Neural cell (in vitro differentiated cells): ENCODE data around the gene GATA2.

Source experiments
- CTCF ChIP-seq: fragments of 450-650 bp; IDR thresholded peaks from 2 replicates; pipeline ENCODE4 v1.5.1; 2014; ENCODE audit warnings: antibody characterized with exemption, mild to moderate bottlenecking, moderate library complexity; ENCODE audit not compliant: poor library complexity, severe bottlenecking
- EZH2 ChIP-seq: fragments of 200-600, 300-800 bp; shearing (Covaris generic), sonication (generic); IDR thresholded peaks from 2 replicates; pipeline ENCODE4 v1.6.1; 2014; ENCODE audit warnings: antibody characterized with exemption, low read length, borderline replicate concordance, mild to moderate bottlenecking; ENCODE audit not compliant: insufficient read depth, poor library complexity, severe bottlenecking
- POLR2AphosphoS5 ChIP-seq: IDR thresholded peaks from 2 replicates; pipeline ENCODE4 v1.6.1; 2012
- SMC3 ChIP-seq: fragments of 450-650 bp; conservative IDR thresholded peaks from 2 replicates; pipeline ENCODE4 v1.6.1; 2014; ENCODE audit warnings: antibody characterized with exemption, mild to moderate bottlenecking, moderate library complexity; ENCODE audit not compliant: poor library complexity

DNA sequence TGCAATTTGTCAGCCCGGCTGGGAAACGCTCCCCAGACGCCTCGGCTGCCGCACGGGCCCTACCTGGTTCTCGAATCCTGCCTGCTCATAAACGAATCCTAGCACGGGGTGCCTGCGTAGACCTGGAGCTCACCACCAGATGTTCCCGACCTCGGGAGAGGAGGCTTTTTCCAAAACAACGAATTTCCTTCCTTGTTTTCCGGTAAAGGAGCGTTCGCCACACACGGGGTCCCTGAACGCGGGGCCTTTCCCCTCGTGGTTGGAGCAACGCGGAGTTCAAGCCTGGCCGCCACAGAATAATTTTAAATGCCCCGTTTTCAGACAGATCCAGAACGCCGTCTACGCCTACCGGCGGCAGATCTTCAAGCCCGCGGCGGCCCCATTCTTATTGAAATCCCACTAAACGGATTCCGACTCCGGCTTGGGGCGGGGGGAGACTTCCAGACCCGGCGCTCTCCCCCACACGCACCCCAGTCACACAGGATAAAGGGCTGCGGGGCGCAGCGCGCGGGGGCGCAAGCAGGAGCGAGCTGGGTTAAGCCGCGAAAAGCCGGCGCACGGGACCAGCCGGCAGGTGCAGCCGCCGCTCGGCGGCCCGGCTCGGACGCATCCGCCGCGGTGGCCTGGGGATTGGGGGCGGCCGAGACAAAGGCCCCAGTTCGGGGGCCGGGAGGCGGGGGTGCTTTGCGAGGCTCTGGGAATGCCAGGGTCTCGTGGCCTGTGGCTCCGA is 895 bp downstream of the GATA2 start:
- TF ChIP-seq CTCF (no peak), POLR2AphosphoS5 (peak; percentile 90), SMC3 (no peak), EZH2 (peak; percentile 99)
